HG02610 (cell line): ENCODE results near the gene HSPA4.
A peak's percentile ranks its signal among the peaks of the same experiment; 100 is the strongest.

Experiments used
- ATAC-seq: cut with Tn5 transposase; IDR thresholded peaks from one replicate; pipeline ENCODE4 v1.9.1; 2021; ENCODE audit warnings: mild to moderate bottlenecking, moderate library complexity; ENCODE audit not compliant: unreplicated experiment

The HSPA4 gene

GRCh38 chr5:133088064-133088463, 36.3 kb downstream of the HSPA4 start:
- ATAC-seq: no peak

- no peak for ATAC-seq
These were observed 39.2 kb downstream of the HSPA4 start for GRCh38 chr5:133091034-133091433.

GRCh38 chr5:133106343-133106742, 54.5 kb downstream of the HSPA4 start:
- no peak for ATAC-seq

- ATAC-seq: no peak
These were observed 55.2 kb downstream of the HSPA4 start for GRCh38 chr5:133106761-133107572.

- no peak for ATAC-seq
These were observed 56.7 kb downstream of the HSPA4 start for GRCh38 chr5:133108481-133108921.

GRCh38 chr5:133109655-133110483, 58.1 kb downstream of the HSPA4 start:
- ATAC-seq: no peak

GRCh38 chr5:133110709-133111108, 58.9 kb downstream of the HSPA4 start:
- no peak for ATAC-seq

- peak; percentile 38 for ATAC-seq
These were observed 59.5 kb downstream of the HSPA4 start for GRCh38 chr5:133111299-133111698.

- ATAC-seq: no peak
These were observed 60.3 kb downstream of the HSPA4 start for GRCh38 chr5:133112026-133112660.

GRCh38 chr5:133113331-133114061, 61.7 kb downstream of the HSPA4 start:
- ATAC-seq: no peak

GRCh38 chr5:133114166-133114932, 62.5 kb downstream of the HSPA4 start:
- no peak for ATAC-seq

GRCh38 chr5:133114933-133115310, 63.1 kb downstream of the HSPA4 start:
- no peak for ATAC-seq

- ATAC-seq: no peak
These were observed 64.8 kb downstream of the HSPA4 start for GRCh38 chr5:133116601-133117000.

- ATAC-seq: no peak
These were observed 65.5 kb downstream of the HSPA4 start for GRCh38 chr5:133117166-133117911.

- ATAC-seq: no peak
These were observed 66.2 kb downstream of the HSPA4 start for GRCh38 chr5:133117912-133118445.

GRCh38 chr5:133118741-133119140, 66.9 kb downstream of the HSPA4 start:
- no peak for ATAC-seq

GRCh38 chr5:133119233-133119711, 67.5 kb downstream of the HSPA4 start:
- no peak for ATAC-seq

- ATAC-seq: no peak
These were observed 68.4 kb downstream of the HSPA4 start for GRCh38 chr5:133120156-133120750.

- no peak for ATAC-seq
These were observed 69.3 kb downstream of the HSPA4 start for GRCh38 chr5:133121080-133121479.
